ENCODE measurements around the gene ETHE1. TPM values are rescaled to one million over a fixed set of nuclear protein-coding genes. Genes with fewer than 3 reads are reported as not detected.

The ETHE1 gene
- total and polyA plus RNA-seq, 4 donors = 30.4 to 45.1 (median 34.5) TPM

DNA sequence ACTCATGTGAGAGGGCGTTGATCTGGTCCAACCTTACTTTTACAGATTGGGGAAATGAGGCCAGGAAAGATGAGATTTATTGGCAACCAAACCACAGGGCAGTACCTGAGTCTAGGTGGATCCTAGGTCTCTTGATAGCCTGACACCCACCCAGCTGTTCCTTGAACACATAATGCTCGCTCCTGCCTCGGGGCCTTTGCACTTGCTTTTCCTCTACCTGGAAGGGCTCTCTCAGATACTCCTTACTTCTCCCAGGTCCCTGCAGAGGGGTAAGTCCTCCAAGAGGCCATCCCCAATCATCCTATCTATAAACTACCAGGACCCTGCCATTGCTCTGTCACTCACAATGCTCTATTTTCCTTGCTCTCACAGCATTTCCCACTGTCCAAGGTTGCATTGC is 13.4 kb upstream of the ETHE1 start:
- Histone ChIP-seq H3K9ac (ENCODE audit: low read depth in 1 of 2, low read length in 2 of 2) (no peak overlapping the region), H3K4me1 (ENCODE audit: control insufficient read depth in 4 of 4, insufficient read depth in 4 of 4, low read length in 3 of 4) (peaks cover 4 to 13% (median 9%) of the 10 kb centered on the region in 4 donors), H3K27me3 (ENCODE audit: control insufficient read depth in 4 of 4, insufficient read depth in 4 of 4, low read length in 3 of 4) (no peaks in the 10 kb centered on the region), H3K36me3 (ENCODE audit: control insufficient read depth in 4 of 4, insufficient read depth in 3 of 4, low read depth in 1 of 4, low read length in 3 of 4) (peaks cover 4 to 13% (median 10%) of the 10 kb centered on the region in 4 donors), H3K9me3 (ENCODE audit: control insufficient read depth in 4 of 4, low read length in 3 of 4) (no peaks in the 10 kb centered on the region), H3K27ac (ENCODE audit: low read depth in 1 of 2, low read length in 2 of 2) (no peak overlapping the region), H3K4me3 (ENCODE audit: low read depth in 1 of 3, low read length in 3 of 3) (no peak overlapping the region)
- DNase-seq (ENCODE audit: low spot score) = no peak
- no peak for TF ChIP-seq HNF4A (conservative IDR thresholded peaks at IDR 0.05)
- TF ChIP-seq, protein P1, sequence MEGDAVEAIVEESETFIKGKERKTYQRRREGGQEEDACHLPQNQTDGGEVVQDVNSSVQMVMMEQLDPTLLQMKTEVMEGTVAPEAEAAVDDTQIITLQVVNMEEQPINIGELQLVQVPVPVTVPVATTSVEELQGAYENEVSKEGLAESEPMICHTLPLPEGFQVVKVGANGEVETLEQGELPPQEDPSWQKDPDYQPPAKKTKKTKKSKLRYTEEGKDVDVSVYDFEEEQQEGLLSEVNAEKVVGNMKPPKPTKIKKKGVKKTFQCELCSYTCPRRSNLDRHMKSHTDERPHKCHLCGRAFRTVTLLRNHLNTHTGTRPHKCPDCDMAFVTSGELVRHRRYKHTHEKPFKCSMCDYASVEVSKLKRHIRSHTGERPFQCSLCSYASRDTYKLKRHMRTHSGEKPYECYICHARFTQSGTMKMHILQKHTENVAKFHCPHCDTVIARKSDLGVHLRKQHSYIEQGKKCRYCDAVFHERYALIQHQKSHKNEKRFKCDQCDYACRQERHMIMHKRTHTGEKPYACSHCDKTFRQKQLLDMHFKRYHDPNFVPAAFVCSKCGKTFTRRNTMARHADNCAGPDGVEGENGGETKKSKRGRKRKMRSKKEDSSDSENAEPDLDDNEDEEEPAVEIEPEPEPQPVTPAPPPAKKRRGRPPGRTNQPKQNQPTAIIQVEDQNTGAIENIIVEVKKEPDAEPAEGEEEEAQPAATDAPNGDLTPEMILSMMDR (IDR thresholded peaks at IDR 0.05; ENCODE audit: low read depth, low read length, missing input control) = no peak
- TF ChIP-seq, protein P2, sequence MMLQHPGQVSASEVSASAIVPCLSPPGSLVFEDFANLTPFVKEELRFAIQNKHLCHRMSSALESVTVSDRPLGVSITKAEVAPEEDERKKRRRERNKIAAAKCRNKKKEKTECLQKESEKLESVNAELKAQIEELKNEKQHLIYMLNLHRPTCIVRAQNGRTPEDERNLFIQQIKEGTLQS (IDR thresholded peaks at IDR 0.05) = no peak
- no peak for TF ChIP-seq FOXA2 (IDR thresholded peaks at IDR 0.05)
- no peak for TF ChIP-seq GABPA (IDR thresholded peaks at IDR 0.05 in 1 of 2, conservative IDR thresholded peaks at IDR 0.05 in 1 of 2)
- TF ChIP-seq FOXA1 (IDR thresholded peaks at IDR 0.05) = no peak
- TF ChIP-seq YY1 (IDR thresholded peaks at IDR 0.05) = no peak
- TF ChIP-seq, protein P3, sequence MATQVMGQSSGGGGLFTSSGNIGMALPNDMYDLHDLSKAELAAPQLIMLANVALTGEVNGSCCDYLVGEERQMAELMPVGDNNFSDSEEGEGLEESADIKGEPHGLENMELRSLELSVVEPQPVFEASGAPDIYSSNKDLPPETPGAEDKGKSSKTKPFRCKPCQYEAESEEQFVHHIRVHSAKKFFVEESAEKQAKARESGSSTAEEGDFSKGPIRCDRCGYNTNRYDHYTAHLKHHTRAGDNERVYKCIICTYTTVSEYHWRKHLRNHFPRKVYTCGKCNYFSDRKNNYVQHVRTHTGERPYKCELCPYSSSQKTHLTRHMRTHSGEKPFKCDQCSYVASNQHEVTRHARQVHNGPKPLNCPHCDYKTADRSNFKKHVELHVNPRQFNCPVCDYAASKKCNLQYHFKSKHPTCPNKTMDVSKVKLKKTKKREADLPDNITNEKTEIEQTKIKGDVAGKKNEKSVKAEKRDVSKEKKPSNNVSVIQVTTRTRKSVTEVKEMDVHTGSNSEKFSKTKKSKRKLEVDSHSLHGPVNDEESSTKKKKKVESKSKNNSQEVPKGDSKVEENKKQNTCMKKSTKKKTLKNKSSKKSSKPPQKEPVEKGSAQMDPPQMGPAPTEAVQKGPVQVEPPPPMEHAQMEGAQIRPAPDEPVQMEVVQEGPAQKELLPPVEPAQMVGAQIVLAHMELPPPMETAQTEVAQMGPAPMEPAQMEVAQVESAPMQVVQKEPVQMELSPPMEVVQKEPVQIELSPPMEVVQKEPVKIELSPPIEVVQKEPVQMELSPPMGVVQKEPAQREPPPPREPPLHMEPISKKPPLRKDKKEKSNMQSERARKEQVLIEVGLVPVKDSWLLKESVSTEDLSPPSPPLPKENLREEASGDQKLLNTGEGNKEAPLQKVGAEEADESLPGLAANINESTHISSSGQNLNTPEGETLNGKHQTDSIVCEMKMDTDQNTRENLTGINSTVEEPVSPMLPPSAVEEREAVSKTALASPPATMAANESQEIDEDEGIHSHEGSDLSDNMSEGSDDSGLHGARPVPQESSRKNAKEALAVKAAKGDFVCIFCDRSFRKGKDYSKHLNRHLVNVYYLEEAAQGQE (IDR thresholded peaks at IDR 0.05) = no peak
- no peak for TF ChIP-seq NR2F2 (IDR thresholded peaks at IDR 0.05)
- TF ChIP-seq ZBTB33 (IDR thresholded peaks at IDR 0.05) = no peak
- no peak for TF ChIP-seq HNF4G (IDR thresholded peaks at IDR 0.05)
- no peak for TF ChIP-seq RAD21 (IDR thresholded peaks at IDR 0.05)
- 87% methylated on average over 3 of the region's 3 CpGs for WGBS

GRCh38 chr19:43538922-43539321 is 11.9 kb upstream of the ETHE1 start:
- no peaks in the 10 kb centered on the region for H3K27me3 ChIP-seq (ENCODE audit: control insufficient read depth in 4 of 4, insufficient read depth in 4 of 4, low read length in 3 of 4)
- no peak overlapping the region for H3K9ac ChIP-seq (ENCODE audit: low read depth in 1 of 2, low read length in 2 of 2)
- H3K4me1 ChIP-seq (ENCODE audit: control insufficient read depth in 4 of 4, insufficient read depth in 4 of 4, low read length in 3 of 4) = peaks cover 4 to 18% (median 10%) of the 10 kb centered on the region in 4 donors
- no peak overlapping the region for H3K27ac ChIP-seq (ENCODE audit: low read depth in 1 of 2, low read length in 2 of 2)
- peaks cover 4 to 13% (median 7%) of the 10 kb centered on the region in 4 donors for H3K36me3 ChIP-seq (ENCODE audit: control insufficient read depth in 4 of 4, insufficient read depth in 3 of 4, low read depth in 1 of 4, low read length in 3 of 4)
- no peak for DNase-seq (ENCODE audit: low spot score)
- TF ChIP-seq HNF4A (conservative IDR thresholded peaks at IDR 0.05) (no peak), FOXA1 (IDR thresholded peaks at IDR 0.05) (no peak)
- H3K9me3 ChIP-seq (ENCODE audit: control insufficient read depth in 4 of 4, low read length in 3 of 4) = no peaks in the 10 kb centered on the region
- H3K4me3 ChIP-seq (ENCODE audit: low read depth in 1 of 3, low read length in 3 of 3) = no peak overlapping the region

Data from liver (tissue), 9 donors.